NCI-H345 treated with DMSO at 0.1 percent for 48 hours (cell line): ENCODE measurements around the gene CCNB1IP1.
"Not testable (repeated sequence)": the region's sequence is repeated elsewhere in the genome, so short reads cannot be mapped to it uniquely, and the experiment has no call there.

ENCODE experiments used
- DNase-seq: peaks from one replicate; lab custom pipeline; 2025; ENCODE audit not compliant: unreplicated experiment; lab: John Stamatoyannopoulos, UW

Gene CCNB1IP1

DNA sequence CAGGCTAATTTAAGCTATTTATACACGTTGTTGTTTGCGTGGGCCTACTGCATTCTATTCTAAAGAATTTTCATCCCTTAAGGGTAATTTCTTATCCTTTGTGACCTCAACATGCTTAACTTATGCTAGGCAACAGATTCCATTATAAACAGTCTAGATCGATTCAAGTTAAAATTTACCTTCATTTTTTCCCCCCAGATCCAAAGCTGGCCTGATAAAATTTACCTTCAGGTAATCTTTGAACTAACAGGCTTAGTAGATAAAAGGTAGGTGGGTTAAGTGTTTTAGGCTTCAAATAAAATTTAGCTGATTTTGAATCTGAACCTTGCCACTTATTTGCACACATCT, 389 bp upstream of the CCNB1IP1 start:
- no peak for DNase-seq

DNA sequence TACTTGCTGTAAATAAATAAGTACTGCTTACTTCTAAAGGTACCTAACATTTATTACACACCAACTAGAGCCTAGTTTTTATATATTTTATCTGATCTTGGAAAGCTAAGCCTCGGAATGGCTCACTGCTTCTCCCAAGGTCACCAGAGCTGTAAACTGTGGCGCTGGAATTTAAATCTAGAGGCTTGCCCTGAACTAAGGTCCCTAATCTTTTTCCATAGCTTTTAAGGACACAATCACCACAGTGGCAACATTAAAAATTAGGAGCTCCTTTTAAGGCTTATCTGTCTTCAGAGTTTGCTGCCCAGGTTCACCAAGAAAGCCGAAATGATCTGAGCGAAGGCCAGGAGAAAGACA, 670 bp downstream of the CCNB1IP1 start:
- no peak for DNase-seq

DNA sequence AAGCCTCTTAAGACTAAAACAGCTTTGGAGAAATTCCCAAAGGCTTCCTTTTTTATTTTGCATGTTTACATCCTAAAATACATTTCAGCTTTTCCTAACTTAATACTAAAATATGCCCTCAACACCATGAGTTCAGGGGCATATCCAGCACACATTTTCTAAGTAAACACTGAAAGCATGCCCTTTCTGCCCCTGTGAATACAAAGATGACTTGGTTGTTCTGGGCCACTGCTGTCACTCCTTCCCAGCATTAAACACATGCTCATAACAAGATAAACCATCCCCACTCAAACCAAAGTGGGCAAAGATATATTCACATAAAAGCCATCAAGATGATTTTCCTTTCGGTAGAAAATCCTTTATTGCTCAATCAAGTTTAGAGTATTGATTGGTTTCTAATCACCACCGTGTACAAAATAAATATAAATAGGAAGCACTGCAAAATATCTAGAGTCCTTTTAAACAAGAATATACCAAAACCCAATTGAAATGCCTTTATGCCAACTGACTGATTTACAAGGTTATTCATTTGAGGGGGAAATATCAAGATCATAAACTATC, 1.9 kb downstream of the CCNB1IP1 start:
- no peak for DNase-seq

DNA sequence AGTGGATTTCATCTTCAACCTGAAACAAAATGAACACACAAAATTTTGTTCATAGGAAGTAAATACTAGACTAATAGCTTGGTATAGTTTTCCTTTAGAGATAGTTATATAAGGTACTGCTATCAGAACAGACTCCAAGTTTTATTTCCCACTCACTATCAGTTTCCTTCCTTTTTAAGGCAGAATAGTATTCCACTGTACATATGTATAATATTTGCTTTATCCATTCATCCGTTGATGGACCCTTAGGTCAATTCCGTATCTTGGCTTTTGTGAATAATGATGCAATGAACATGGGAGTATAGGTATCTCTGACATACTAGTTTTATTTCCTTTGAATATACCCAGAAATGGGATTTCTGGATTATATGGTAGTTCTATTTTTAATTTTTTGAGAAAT, 3.7 kb downstream of the CCNB1IP1 start:
- no peak for DNase-seq

DNA sequence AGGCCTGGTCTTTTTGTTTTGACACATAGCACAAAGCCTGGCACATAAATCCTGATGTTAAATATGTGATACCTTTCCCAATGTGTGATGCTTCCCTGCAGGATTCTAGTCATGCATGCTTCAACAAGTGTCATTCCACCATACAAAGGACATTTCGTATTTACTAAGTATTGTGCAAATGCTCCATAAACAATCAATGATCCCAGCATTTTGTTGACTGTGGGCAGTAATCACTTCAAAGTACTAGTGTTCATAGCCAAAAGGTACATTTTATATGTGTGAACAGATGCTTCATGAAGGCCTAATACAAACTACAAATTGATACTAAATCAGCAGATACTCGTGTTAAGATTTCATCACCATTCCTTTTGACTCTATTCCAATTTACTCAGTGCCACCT, 4.4 kb downstream of the CCNB1IP1 start:
- no peak for DNase-seq

DNA sequence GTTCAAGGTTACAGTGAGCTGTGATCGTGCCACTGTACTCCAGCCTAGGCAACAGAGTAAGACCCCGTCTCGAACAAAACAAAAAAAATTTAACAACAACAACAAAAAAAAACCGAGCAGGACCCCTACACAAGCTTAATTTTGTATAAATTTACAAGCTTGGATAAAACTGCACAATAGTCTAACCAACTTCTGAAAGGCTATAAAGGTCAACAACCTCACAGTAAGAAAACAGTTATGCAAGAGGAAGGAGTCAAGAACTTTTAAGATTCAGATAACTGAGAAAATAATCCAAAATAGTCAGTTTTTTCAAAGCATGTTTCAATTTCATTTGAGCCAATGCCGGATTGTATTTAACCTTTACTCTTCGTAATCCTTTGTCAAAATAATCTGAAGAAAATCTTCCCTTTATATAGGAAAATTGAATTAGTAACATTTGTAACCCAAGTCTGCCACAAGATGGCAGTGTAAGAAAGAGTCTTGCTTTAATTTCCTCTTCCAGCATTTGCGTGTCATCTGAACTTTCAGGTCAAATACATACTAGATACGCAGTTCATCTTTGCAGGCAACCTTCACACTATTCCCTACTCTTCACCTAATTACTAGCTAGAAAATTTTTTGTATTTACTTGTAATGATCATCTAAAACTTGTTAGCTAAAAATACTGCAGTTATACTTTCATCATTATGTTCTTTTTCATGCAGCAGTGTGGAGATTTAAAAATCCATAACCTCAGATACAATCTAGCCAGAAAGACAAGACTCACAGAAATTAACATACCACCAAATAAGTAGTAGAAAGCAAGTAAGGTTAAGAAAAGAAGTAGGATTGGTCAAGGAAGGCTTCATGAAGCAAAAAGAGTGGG, 5.8 kb downstream of the CCNB1IP1 start:
- DNase-seq = peak; percentile 64

DNA sequence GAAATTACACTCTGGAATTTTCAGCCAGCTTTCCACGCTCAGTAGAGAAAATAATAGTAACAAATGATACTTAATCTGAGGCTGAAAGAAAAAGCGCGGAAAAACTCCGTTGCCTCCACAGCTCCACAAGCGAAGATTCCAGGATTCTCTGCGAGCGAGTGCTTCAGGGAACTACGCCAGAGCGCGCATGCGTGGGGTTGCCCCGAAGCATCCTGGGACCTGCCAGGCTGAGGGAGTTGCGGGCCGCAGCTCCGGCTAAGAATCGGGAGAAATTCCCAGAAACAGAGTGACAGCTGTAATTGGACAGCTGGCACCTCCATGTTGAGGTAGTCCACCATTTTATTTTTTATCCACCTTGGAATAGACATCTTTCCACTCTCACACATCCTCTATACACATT, 15.4 kb downstream of the CCNB1IP1 start:
- DNase-seq = no peak

DNA sequence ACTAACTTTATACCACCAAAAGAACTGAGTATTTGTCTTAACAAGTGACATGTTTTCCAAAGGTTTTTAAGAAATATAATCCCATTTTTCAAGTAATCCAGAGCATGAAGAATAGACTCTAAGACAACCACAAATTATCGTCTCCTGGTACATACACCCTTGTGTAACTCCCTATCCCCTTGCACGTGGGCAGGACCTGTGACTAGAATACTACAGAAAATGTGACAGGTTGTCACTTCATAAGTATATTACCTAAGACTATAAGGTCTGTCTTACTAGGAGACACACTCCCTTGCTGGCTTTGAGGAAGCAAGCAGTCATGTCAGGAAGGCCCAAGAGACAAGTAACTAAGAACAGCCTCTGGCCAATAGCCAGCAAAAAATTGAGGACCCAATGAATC, 19.1 kb downstream of the CCNB1IP1 start:
- no peak for DNase-seq

DNA sequence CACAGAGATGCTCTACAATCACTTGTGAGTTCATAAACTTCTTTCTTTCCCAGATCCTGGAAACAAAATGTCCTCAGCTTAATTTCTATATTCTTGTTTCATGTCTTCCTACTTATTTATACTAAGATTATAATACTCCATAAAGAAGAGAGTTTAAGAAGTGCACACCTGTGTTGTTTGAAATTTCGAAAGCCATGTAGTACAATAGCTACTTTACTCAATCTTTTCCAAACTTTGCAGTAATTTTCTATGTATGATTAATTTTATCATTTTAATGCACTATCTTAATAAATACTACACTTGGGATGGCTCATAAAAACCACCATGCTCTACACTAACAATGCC, 27.0 kb downstream of the CCNB1IP1 start:
- no peak for DNase-seq

DNA sequence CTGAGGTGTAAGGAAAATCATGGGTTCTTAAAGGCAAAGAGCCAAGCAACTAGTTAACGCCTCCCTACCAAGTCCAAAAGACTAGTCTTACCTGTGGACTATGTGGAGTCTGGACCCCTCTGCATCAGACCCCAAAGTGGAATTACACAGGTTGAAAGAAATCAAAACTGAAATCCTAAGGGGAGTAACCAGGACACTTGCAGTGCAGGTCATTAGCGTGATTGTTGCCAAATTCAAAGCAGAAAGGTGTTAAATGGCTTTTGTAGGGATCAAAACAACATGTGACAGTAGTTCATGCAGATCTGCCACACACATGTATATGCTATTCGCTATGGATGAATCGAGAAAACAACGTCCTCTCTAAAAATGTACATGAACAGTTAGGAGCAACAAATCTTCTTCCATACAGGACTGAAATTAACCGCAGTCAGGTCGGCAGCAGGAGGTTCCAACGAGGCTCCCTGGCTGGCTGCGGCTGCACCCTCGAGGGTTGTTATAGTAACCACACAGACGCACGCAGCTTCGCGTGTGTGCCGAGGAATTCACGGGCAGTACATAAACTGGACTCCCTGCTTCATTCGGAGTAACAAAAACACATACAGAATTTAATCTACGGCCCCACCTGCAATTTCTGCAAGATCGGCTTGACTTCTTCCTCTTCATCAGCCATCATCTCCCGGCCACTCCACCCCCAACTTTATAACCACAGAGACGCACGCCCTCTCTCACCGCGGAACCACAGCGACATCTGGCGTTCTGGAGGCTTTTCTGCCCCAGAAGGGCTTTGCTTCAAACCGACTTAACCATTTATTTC, 27.6 kb downstream of the CCNB1IP1 start, which contains the start of gene TTC5:
Gene TTC5, minus strand, starts transcription at position 687 of the 814 bp plus-strand sequence. Its CDS starts 14 bp downstream, at position 673.
- DNase-seq = peak; percentile 79

DNA sequence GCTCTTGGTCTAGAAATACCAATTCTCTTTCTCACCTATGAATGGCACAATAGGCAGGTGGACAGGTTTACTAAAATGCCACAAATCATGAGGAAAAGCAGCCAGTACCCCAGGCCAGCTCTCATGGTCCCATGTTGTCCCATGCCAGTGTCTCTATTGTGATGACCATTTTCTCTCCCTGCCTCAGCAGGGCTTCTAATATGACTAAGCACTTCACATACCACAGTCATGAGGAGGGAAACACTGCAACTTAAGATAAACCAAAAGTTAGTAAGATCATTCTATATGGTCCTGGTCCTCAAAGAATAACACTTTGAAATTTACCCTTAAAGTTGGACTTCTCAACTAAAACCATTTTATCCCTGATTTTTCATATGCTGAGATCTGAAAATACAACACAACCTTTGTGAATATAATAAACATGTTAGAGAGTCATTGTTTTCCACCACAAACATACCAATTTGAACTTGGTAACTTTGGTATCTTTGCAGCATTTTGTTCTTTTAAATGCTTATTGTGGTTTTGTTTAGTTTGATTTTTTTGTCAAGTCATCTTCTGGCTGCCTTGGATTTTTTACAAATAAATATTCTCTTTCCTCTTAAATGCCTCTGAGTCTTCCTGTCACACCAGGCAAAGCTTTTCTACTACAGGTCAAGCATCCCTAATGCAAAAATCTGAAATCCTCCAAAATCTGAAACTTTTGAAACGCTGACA, 30.9 kb downstream of the CCNB1IP1 start:
- no peak for DNase-seq

DNA sequence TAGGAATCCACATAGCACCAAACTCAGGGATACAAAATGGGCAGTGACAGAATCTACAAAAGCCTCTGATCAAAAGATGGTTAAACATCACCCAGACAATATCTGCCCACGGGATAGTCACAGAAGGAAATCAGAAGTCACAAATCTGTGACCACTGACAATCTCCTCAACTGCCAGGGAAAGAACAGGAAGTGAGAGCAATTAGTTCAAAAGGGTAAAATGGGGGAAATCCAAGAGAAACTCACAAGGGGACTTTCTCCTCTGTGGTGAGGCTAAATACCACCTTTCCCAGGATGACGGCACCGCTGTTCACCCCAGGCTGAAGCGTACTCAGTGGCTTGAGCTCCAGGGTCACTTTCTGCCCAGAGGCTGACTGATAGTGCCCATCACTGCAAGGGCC, 38.0 kb downstream of the CCNB1IP1 start:
- DNase-seq = no peak

DNA sequence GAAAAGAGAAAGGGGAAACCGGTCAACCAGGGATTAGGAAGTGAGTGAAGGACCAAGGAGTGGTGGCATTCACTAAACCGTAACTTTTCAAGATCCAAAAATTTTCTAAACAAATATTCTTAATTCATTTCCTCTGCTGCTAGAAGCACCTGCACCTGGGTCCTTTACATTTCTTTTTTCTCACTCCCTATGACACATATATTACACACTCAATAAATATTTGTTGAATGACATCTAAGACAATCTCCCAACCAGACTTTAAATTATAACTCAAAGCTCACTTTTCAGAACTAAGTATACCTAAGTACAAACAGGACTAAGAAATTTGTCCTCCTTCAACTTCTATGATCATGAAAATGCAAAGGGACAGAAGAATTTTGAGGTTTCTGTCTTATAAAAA, 38.4 kb downstream of the CCNB1IP1 start:
- DNase-seq = no peak

DNA sequence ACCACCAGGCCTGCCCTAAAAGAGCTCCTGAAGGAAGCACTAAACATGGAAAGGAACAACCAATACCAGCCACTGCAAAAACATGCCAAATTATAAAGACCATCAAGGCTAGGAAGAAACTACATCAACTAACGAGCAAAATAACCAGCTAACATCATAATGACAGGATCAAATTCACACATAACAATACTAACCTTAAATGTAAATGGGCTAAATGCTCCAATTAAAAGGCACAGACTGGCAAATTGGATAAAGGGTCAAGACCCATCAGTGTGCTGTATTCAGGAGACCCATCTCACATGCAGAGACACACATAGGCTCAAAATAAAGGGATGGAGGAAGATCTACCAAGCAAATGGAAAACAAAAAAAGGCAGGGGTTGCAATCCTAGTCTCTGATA, 51.1 kb downstream of the CCNB1IP1 start:
- DNase-seq = not testable (repeated sequence)

DNA sequence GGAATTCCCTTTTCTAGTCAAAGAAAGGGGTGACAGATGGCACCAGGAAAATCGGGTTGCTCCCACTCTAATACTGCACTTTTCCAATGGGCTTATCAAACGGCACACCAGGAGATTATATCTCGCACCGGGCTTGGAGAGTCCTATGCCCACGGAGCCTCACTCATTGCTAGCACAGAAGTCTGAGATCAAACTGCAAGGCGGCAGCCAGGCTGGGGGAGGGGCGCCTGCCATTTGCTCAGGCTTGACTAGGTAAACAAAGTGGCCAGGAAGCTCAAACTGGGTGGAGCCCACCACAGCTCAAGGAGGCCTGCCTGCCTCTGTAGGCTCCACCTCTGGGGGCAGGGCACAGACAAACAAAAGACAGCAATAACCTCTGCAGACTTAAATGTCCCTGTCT, 52.8 kb downstream of the CCNB1IP1 start:
- not testable (repeated sequence) for DNase-seq

DNA sequence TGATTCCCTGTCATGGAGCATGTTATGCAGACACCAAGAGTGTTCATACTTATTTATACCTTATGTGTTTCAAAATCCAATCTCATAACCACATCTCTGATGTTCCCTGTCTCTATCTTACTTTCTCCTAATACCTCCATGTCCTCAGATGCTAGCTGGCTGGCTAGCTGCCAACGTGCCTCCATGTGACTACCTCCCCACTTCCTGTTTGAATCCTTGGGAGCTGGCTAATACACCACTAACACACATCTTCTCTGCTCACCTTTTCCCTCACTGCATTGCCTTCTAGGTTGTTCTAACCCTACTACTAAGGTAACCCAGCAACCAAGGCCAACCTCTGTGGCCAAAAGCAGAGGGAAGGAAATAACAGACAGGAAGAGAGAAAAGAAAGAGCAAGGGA, 54.7 kb downstream of the CCNB1IP1 start:
- DNase-seq = no peak

DNA sequence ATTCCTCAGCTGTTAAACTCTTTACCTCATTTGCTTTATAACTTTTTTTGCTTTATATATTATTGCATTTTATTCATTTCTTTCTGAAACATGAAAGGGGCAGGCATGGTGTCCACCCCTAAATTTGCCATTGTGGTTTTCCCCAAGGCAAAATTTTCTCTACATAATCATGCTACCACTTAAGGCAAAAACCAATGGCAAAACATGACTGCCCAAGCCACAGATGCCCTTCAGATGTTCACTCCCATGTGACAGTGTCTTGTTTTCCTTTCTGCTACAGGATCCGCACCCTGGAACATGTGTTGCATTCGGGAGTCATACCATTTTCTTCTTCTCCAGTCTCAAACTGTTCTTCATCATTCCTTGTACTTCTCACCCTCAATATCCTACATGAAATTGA, 55.7 kb downstream of the CCNB1IP1 start:
- DNase-seq = no peak

DNA sequence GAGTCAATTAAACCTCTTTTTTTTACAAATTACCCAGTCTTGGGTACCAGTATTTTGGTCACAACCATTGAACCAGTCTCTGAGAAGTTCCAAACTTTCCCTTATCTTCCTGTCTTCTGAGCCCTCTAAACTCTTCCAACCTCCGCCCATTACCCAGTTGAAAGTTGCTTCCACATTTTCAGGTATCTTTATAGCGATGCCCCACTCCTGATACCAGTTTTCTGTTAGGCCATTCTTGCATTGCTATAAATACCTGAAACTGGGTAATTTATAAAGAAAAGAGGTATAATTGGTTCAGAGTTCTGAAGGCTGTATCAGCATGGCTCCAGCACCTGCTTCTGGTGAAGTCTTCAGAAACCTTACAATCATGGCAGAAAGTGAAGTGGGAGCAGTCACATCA, 59.0 kb downstream of the CCNB1IP1 start:
- no peak for DNase-seq

DNA sequence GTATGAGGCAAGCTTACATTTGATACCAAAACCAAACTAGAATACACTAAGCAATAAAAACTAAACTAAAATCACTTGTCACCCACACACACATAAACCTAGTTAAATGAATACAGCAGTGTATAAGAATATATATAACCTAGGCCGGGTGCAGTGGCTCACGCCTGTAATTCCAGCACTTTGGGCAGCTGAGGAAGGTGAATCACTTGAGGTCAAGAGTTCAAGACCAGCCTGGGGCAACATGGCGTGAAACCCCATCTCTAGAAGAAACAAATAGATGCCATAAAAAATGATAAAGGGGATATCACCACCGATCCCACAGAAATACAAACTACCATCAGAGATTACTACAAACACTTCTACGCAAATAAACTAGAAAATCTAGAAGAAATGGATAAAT, 68.7 kb downstream of the CCNB1IP1 start:
- DNase-seq = not testable (repeated sequence)

DNA sequence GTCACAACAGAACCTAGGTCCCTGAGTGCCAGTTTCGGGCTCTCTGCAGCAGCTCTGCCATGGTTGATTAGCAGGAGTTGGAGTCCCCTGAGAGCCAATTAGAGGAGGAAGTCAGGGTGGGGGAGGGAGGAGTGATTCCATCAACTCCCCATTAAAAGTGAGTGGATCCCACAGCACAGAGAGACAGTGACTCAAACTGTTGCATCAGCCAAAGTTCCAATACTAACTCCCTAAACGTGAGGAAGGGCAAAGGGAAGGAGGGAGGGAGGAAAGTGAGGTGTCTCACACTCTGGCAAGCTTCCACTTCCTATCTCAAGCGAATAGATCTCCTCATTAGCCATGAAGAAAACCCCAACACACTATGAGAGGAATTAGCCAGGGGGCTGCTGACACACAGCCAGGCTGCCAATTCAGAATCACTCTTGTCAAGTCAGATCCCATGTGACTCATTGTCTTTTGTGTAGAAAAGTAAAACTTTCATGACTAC, 70.4 kb downstream of the CCNB1IP1 start:
- DNase-seq = no peak
